Iris pigment epithelial cell (primary cell): Measurements from ENCODE around the gene MYH16.
A peak's percentile ranks its signal among the peaks of the same experiment; 100 is the strongest.
"Not testable (repeated sequence)": the region's sequence is repeated elsewhere in the genome, so short reads cannot be mapped to it uniquely, and the experiment has no call there.

Source experiments
- DNase-seq: peaks from one replicate; pipeline ENCODE4 v3.0.0-alpha.2; 2011; ENCODE audit warnings: low read depth

MYH16 gene

GRCh38 chr7:99305473-99306260, 33.0 kb downstream of the MYH16 start:
- no peak for DNase-seq

- DNase-seq: peak; percentile 31
Observed at GRCh38 chr7:99308461-99309074, 35.9 kb downstream of the MYH16 start.

- DNase-seq: no peak
Observed at GRCh38 chr7:99309111-99309510, 36.5 kb downstream of the MYH16 start.

GRCh38 chr7:99310004-99310403, 37.4 kb downstream of the MYH16 start:
- DNase-seq: no peak

GRCh38 chr7:99311702-99312101, 39.1 kb downstream of the MYH16 start:
- DNase-seq: no peak

- DNase-seq: peak; percentile 39
Observed at GRCh38 chr7:99312316-99313203, 39.9 kb downstream of the MYH16 start.

GRCh38 chr7:99313204-99313573, 40.5 kb downstream of the MYH16 start:
- no peak for DNase-seq

GRCh38 chr7:99314504-99314903, 41.9 kb downstream of the MYH16 start:
- DNase-seq: no peak

- no peak for DNase-seq
Observed at GRCh38 chr7:99320371-99320770, 47.7 kb downstream of the MYH16 start.

GRCh38 chr7:99322659-99323058, 50.0 kb downstream of the MYH16 start:
- not testable (repeated sequence) for DNase-seq

GRCh38 chr7:99324559-99324958, 51.9 kb downstream of the MYH16 start:
- DNase-seq: no peak

- DNase-seq: no peak
Observed at GRCh38 chr7:99325001-99325493, 52.4 kb downstream of the MYH16 start.

- DNase-seq: peak; percentile 94
Observed at GRCh38 chr7:99325592-99326407, 53.2 kb downstream of the MYH16 start, which contains the start of gene ARPC1A. Gene ARPC1A, plus strand, starts transcription at chr7:99325898. Its CDS starts 7,456 bp downstream, at chr7:99333354.

- no peak for DNase-seq
Observed at GRCh38 chr7:99326408-99326782, 53.8 kb downstream of the MYH16 start.

GRCh38 chr7:99330314-99330961, 57.8 kb downstream of the MYH16 start:
- DNase-seq: peak; percentile 92

- DNase-seq: peak; percentile 25
Observed at GRCh38 chr7:99331002-99331401, 58.4 kb downstream of the MYH16 start.

GRCh38 chr7:99339595-99339994, 67.0 kb downstream of the MYH16 start:
- no peak for DNase-seq

GRCh38 chr7:99340659-99341058, 68.0 kb downstream of the MYH16 start:
- DNase-seq: peak; percentile 41

GRCh38 chr7:99344061-99344647, 71.5 kb downstream of the MYH16 start:
- DNase-seq: no peak

- DNase-seq: not testable (repeated sequence)
Observed at GRCh38 chr7:99350641-99351040, 78.0 kb downstream of the MYH16 start.

GRCh38 chr7:99352247-99352646, 79.6 kb downstream of the MYH16 start:
- DNase-seq: no peak
